ENCODE results near the gene INSM2.

The INSM2 gene, protein sequence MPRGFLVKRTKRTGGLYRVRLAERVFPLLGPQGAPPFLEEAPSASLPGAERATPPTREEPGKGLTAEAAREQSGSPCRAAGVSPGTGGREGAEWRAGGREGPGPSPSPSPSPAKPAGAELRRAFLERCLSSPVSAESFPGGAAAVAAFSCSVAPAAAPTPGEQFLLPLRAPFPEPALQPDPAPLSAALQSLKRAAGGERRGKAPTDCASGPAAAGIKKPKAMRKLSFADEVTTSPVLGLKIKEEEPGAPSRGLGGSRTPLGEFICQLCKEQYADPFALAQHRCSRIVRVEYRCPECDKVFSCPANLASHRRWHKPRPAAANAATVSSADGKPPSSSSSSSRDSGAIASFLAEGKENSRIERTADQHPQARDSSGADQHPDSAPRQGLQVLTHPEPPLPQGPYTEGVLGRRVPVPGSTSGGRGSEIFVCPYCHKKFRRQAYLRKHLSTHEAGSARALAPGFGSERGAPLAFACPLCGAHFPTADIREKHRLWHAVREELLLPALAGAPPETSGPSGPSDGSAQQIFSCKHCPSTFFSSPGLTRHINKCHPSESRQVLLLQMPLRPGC

DNA sequence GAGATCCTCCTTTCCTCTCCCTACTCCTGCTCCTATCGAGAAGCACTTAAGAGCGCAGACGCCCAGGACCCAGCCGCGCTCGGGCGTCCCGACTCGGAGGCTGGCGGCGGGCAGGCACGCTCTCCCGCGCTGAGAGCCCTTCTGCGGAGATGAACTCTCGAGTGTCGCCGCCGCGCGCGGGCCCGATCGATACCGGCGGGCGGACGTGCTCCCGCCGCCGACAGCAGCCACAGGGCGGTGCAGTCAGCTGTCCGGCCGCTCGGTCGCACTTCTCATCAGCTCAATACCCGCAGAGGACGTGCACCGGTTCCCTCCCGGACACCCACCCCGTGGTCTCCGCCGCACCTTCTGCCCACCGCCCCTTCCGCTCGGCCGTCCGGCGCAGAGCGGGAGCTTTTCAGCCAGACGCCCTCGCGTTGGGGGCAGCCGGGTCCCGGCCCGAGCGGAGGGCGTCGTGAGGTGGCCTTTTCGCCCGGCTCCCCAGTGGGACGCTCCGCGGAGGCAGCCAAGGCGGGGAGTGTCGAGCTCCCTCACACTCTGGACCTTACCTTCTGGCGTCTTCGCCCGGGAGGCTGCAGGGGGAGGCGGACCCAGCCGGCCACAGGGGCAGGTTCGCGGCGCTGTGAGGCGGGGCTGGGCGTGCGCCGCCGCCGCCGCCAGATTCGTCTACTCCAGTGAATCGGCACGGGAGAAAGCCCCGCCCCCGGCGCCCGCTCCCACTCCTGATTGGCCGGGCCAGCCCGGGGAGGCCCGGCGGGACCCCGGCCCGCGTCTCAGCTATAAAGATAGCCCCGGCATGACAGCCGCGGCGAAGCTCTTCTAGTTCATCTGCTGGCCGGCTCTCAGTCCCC, at the start of gene INSM2:
Gene INSM2 (plus strand): TSS at position 808 of the 851 bp plus-strand sequence. CDS start 89 bp downstream, outside the sequence.
- TF ChIP-seq, protein P1, sequence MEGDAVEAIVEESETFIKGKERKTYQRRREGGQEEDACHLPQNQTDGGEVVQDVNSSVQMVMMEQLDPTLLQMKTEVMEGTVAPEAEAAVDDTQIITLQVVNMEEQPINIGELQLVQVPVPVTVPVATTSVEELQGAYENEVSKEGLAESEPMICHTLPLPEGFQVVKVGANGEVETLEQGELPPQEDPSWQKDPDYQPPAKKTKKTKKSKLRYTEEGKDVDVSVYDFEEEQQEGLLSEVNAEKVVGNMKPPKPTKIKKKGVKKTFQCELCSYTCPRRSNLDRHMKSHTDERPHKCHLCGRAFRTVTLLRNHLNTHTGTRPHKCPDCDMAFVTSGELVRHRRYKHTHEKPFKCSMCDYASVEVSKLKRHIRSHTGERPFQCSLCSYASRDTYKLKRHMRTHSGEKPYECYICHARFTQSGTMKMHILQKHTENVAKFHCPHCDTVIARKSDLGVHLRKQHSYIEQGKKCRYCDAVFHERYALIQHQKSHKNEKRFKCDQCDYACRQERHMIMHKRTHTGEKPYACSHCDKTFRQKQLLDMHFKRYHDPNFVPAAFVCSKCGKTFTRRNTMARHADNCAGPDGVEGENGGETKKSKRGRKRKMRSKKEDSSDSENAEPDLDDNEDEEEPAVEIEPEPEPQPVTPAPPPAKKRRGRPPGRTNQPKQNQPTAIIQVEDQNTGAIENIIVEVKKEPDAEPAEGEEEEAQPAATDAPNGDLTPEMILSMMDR (IDR thresholded peaks at IDR 0.05): peak; percentile 29

DNA sequence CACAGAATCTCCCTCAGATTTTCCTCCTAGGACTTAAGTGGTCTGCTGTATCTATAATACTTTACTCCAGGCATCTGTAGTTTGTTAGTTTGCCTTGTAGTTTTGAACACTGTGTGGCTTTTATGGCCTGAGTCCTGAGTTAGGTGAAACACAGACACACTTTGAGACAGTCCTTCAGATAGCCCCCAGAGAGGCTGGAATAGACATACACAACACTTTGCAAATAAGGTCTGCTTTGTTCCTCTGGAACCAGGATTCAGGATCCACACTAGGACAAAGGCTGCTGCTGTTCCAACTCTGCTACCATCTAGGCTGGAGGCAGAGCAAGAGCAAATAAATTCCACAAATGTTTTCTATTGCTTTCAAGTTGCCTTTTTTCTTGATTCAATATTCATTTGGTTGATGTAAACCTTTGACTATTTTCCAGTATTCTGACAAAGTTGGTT, 41.4 kb upstream of the INSM2 start:
- TF ChIP-seq, protein P1 (IDR thresholded peaks at IDR 0.05): no peak

DNA sequence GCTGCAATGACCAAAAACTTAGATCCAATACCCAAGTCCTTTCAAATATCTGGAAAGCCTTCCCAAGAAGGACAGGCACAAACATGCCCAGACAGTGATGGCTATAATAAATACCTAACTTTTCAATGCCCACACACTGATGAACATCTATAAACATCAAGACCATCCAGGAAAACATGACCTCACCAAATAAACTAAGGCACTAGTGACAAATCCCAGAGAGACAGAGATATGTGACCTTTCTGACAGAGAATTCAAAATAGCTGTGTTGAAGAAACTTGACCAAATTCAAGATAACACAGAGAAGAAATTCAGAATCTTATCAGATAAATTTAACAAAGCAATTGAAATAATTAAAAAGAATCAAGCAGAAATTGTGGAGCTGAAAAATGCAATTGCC, 38.7 kb upstream of the INSM2 start:
- TF ChIP-seq, protein P1 (IDR thresholded peaks at IDR 0.05): no peak

DNA sequence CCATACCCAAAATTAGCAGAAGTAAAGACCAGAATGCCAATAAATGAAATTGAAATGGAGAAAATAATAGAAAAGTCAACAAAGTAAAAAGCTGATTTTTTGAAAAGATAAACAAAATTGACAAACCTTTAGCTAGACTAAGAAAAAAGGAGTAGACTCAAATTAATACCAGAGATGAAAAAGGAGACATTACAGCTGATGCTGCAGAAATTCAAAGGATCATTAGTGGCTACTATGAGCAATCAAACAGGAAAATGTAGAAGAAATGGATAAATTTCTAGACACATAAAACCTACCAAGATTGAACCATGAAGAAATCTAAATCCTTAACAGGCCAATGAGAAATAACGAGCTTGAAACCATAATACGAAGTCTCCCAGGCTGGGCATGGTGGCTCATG, 34.8 kb upstream of the INSM2 start:
- TF ChIP-seq, protein P1 (IDR thresholded peaks at IDR 0.05): no peak

DNA sequence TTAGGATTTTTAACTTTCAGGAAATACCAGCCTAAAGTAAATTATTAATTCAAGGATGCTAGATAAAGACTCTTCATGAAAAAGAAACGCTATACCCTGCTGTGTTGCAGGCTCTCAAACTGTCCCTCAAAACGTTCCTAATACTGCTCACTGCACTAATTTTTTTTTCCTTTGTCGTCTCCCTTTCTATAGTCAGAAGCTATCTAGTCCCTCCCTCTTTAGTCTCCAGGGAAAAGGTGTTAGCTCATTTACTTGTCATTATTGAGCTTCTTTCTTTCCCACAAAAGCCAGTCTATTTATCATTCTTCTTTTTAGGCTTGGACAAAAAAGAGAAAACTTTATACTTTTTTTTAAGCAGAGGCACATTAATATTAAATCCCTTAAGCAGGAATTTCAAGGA, 30.3 kb upstream of the INSM2 start:
- TF ChIP-seq, protein P1 (IDR thresholded peaks at IDR 0.05): no peak

DNA sequence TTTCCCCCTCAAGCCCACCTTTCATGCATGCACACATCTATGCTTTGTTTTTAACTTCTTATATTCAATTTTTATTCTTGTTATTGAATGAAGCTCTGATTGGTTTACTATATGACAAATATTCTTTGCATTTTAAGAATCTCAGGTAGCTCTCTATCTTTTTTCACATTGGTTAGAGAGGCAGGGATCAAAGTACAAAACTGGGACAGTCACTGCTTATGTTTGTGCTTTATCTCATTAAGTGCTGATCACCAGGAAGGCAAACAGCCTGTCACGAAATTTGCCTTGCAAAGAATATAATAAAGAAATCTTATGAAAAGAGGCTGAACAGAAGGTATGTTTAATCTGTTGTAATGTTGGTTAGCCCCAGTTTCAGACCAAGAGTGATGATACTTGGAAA, 29.7 kb upstream of the INSM2 start:
- TF ChIP-seq, protein P1 (IDR thresholded peaks at IDR 0.05): no peak

DNA sequence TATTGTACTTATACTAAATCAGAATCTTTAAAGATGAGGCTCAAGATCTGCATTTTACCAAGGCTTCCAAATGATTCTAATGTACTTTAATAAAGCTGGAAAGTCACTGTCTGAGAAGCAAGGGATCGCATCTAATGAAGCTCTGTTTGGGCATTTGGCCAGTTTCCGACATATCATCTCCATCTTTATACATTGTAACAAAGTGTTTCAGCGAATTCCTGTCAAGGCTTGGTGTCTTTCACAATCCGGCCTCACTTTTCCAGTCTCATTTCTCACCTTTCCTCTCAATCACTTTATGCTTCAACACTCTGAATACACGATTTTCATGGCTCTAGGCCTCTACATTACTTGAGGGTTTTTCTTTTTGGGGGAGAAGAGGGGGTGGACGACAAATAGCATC, 27.5 kb upstream of the INSM2 start:
- TF ChIP-seq, protein P1 (IDR thresholded peaks at IDR 0.05): no peak
